GM23338 (cell line): ENCODE measurements around the gene MYH10. TPM values are rescaled to one million over a fixed set of nuclear protein-coding genes. Genes with fewer than 3 reads are reported as not detected.

Experiments used
- ATAC-seq: fragments of 200-7000 bp; cut with Tn5 transposase; 3 replicates; pipeline ENCODE4 v1.9.1; 2020
- DNase-seq: peaks from one replicate; pipeline ENCODE4 v3.0.0-alpha.2; 2015; ENCODE audit warnings: low spot score
- H2AFZ ChIP-seq: fragments of 200-600 bp; sonication (generic); 2 replicates; pipeline ENCODE4 v1.8.0; 2016; ENCODE audit warnings: antibody characterized with exemption, mild to moderate bottlenecking, moderate library complexity
- H3F3A ChIP-seq: fragments of 200-600 bp; sonication (generic); replicated peaks from 2 replicates; pipeline ENCODE4 v1.8.0; 2017; ENCODE audit warnings: antibody characterized with exemption, mixed run types, low read depth
- H3K27ac ChIP-seq: fragments of 200-600 bp; sonication (generic); 2 replicates; pipeline ENCODE4 v1.6.1; 2016; ENCODE audit warnings: low read depth
- H3K27me3 ChIP-seq: fragments of 200-600 bp; sonication (generic); 2 replicates; pipeline ENCODE4 v1.8.0; 2016; ENCODE audit warnings: mild to moderate bottlenecking, mixed run types, moderate library complexity; ENCODE audit not compliant: insufficient read depth
- H3K36me3 ChIP-seq: fragments of 200-600 bp; sonication (generic); 2 replicates; pipeline ENCODE4 v1.8.0; 2016; ENCODE audit warnings: mild to moderate bottlenecking; ENCODE audit not compliant: insufficient read depth
- H3K4me1 ChIP-seq: fragments of 200-600 bp; sonication (generic); 2 replicates; pipeline ENCODE4 v1.8.0; 2016; ENCODE audit warnings: mild to moderate bottlenecking, moderate library complexity; ENCODE audit not compliant: insufficient read depth
- H3K4me2 ChIP-seq: fragments of 200-600 bp; sonication (generic); 2 replicates; pipeline ENCODE4 v1.7.1; 2017; ENCODE audit warnings: mixed run types
- H3K4me3 ChIP-seq: fragments of 200-600 bp; sonication (generic); 2 replicates; pipeline ENCODE4 v1.6.1; 2016; ENCODE audit warnings: mixed run types
- H3K79me2 ChIP-seq: fragments of 200-600 bp; sonication (generic); replicated peaks from 2 replicates; pipeline ENCODE4 v1.8.0; 2017; ENCODE audit warnings: mild to moderate bottlenecking; ENCODE audit not compliant: insufficient read depth
- H3K9me2 ChIP-seq: fragments of 200-600 bp; sonication (generic); 2 replicates; pipeline ENCODE4 v1.8.0; 2017; ENCODE audit not compliant: insufficient read depth
- H4K20me1 ChIP-seq: fragments of 200-600 bp; sonication (generic); replicated peaks from 2 replicates; pipeline ENCODE4 v1.8.0; 2017; ENCODE audit warnings: mild to moderate bottlenecking; ENCODE audit not compliant: insufficient read depth
- H3K27ac Mint-ChIP-seq: 2 replicates; pipeline ENCODE4 v1.8.0; 2020; ENCODE audit warnings: inconsistent platforms, mild to moderate bottlenecking, moderate library complexity, mixed read lengths
- H3K27me3 Mint-ChIP-seq: 3 replicates; pipeline ENCODE4 v1.8.0; 2022; ENCODE audit warnings: low read depth, mild to moderate bottlenecking, moderate library complexity, mixed read lengths, inconsistent platforms; ENCODE audit not compliant: insufficient read depth, poor library complexity
- H3K36me3 Mint-ChIP-seq: 3 replicates; pipeline ENCODE4 v1.8.0; 2021; ENCODE audit warnings: low read depth, mild to moderate bottlenecking, inconsistent platforms, moderate library complexity, mixed read lengths
- H3K4me1 Mint-ChIP-seq: 3 replicates; pipeline ENCODE4 v1.8.0; 2020; ENCODE audit warnings: mild to moderate bottlenecking, inconsistent platforms, mixed read lengths
- H3K4me3 Mint-ChIP-seq: 3 replicates; pipeline ENCODE4 v1.8.0; 2021; ENCODE audit warnings: moderate library complexity, mild to moderate bottlenecking, inconsistent platforms, mixed read lengths
- H3K9me3 Mint-ChIP-seq: 3 replicates; pipeline ENCODE4 v1.8.0; 2020; ENCODE audit warnings: moderate library complexity, mild to moderate bottlenecking, inconsistent platforms, mixed read lengths
- CREB1 ChIP-seq: fragments of 250-450 bp; sonication (Bioruptor Pico); IDR thresholded peaks from 2 replicates; pipeline ENCODE4 v1.5.0; 2020; ENCODE audit warnings: low read depth, mild to moderate bottlenecking, moderate library complexity
- CTCF ChIP-seq, 2 experiments: fragments of 200-600 bp in 1 of 2; sonication (generic) in 1 of 2; conservative IDR thresholded peaks; 2 replicates each; pipeline versions ENCODE4 v1.5.1 to v1.6.1; 2016 to 2017; ENCODE audit warnings: antibody characterized with exemption in 2 of 2, low read depth in 2 of 2, mild to moderate bottlenecking in 2 of 2, moderate library complexity in 1 of 2
- EZH2 ChIP-seq: fragments of 200-600 bp; sonication (generic); IDR thresholded peaks from one replicate; pipeline ENCODE4 v1.8.0; 2017; ENCODE audit warnings: antibody characterized with exemption, mild to moderate bottlenecking, low read depth; ENCODE audit not compliant: unreplicated experiment
- EZH2phosphoT487 ChIP-seq: fragments of 200-600 bp; sonication (generic); IDR thresholded peaks from one replicate; pipeline ENCODE4 v1.8.1; 2018; ENCODE audit warnings: antibody characterized with exemption; ENCODE audit not compliant: unreplicated experiment
- JUNB ChIP-seq: IDR thresholded peaks from one replicate; pipeline ENCODE4 v1.6.1; 2016; ENCODE audit warnings: antibody characterized with exemption; ENCODE audit not compliant: unreplicated experiment
- NANOG ChIP-seq: IDR thresholded peaks from 2 replicates; pipeline ENCODE4 v1.6.1; 2016; ENCODE audit warnings: antibody characterized with exemption, borderline replicate concordance
- POLR2AphosphoS5 ChIP-seq: IDR thresholded peaks from 2 replicates; pipeline ENCODE4 v1.6.1; 2016; ENCODE audit warnings: antibody characterized with exemption, low read depth
- STAT1 ChIP-seq: IDR thresholded peaks from one replicate; pipeline ENCODE4 v1.6.1; 2016; ENCODE audit warnings: antibody characterized with exemption; ENCODE audit not compliant: unreplicated experiment
- ZNF114 ChIP-seq: fragments of 250-450 bp; sonication (Bioruptor Pico); IDR thresholded peaks from 2 replicates; pipeline ENCODE4 v1.5.0; 2020; ENCODE audit warnings: mild to moderate bottlenecking, moderate library complexity
- ZNF331 ChIP-seq: fragments of 250-450 bp; sonication (Bioruptor Pico); IDR thresholded peaks from 2 replicates; pipeline ENCODE4 v1.5.0; 2020; ENCODE audit warnings: low read depth, mild to moderate bottlenecking, moderate library complexity
- polyA plus RNA-seq: library from polyadenylated mRNA; unstranded; fragments of >200 nt; fragmentation: Nextera tagmentation; extraction: Ambion mirVana; gene quantifications from 2 replicates; pipeline ENCODE4 v1.2.1, GENCODE V29; 2016
- total RNA-seq: library from RNA; depleted of rRNA; stranded (reverse); fragments of >200 nt; shearing (Covaris generic); gene quantifications from 2 replicates; pipeline ENCODE4 v1.2.3, GENCODE V29; 2014
- TF ChIP-seq, protein P1 (sequence below): IDR thresholded peaks from 2 replicates; pipeline ENCODE4 v1.6.1; 2016; ENCODE audit warnings: antibody characterized with exemption
- TF ChIP-seq, protein P2 (sequence below): IDR thresholded peaks from one replicate; pipeline ENCODE4 v1.6.1; 2018; ENCODE audit warnings: antibody characterized with exemption; ENCODE audit not compliant: unreplicated experiment

MYH10 gene
- total and polyA plus RNA-seq, 2 experiments from 2014 or later = 89.5 to 230 TPM

- no peaks in the 10 kb centered on the region for H3K4me1 Mint-ChIP-seq
- ATAC-seq (no peak), DNase-seq (no peak)
- peaks cover 55% of the 10 kb centered on the region for H3K36me3 Mint-ChIP-seq
- Histone ChIP-seq H3K4me3 (no peak overlapping the region), H3K27ac (no peak overlapping the region), H3K4me1 (no peaks in the 10 kb centered on the region), H4K20me1 (peaks cover 28% of the 10 kb centered on the region), H3F3A (no peaks in the 10 kb centered on the region), H2AFZ (no peak overlapping the region), H3K36me3 (peaks cover 52% of the 10 kb centered on the region), H3K4me2 (no peak overlapping the region), H3K79me2 (0 out of 2 replicates have a peak, but pooled peaks cover 2% of the 10 kb centered on the region), H3K9me2 (no peaks in the 10 kb centered on the region), H3K27me3 (no peaks in the 10 kb centered on the region)
- H3K27ac Mint-ChIP-seq = no peak overlapping the region
- no peak overlapping the region for H3K4me3 Mint-ChIP-seq
- TF ChIP-seq ZNF114 (CRISPR knock-in tag) (no peak), CTCF (conservative IDR thresholded peaks at IDR 0.05; ENCODE audit: low read depth in 2 of 2) (no peak), CREB1 (no peak), NANOG (no peak), ZNF331 (CRISPR knock-in tag) (no peak), EZH2phosphoT487 (no peak), POLR2AphosphoS5 (no peak), EZH2 (no peak), STAT1 (no peak), JUNB (no peak)
- TF ChIP-seq, protein P1, sequence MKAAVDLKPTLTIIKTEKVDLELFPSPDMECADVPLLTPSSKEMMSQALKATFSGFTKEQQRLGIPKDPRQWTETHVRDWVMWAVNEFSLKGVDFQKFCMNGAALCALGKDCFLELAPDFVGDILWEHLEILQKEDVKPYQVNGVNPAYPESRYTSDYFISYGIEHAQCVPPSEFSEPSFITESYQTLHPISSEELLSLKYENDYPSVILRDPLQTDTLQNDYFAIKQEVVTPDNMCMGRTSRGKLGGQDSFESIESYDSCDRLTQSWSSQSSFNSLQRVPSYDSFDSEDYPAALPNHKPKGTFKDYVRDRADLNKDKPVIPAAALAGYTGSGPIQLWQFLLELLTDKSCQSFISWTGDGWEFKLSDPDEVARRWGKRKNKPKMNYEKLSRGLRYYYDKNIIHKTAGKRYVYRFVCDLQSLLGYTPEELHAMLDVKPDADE = no peak
- TF ChIP-seq, protein P2, sequence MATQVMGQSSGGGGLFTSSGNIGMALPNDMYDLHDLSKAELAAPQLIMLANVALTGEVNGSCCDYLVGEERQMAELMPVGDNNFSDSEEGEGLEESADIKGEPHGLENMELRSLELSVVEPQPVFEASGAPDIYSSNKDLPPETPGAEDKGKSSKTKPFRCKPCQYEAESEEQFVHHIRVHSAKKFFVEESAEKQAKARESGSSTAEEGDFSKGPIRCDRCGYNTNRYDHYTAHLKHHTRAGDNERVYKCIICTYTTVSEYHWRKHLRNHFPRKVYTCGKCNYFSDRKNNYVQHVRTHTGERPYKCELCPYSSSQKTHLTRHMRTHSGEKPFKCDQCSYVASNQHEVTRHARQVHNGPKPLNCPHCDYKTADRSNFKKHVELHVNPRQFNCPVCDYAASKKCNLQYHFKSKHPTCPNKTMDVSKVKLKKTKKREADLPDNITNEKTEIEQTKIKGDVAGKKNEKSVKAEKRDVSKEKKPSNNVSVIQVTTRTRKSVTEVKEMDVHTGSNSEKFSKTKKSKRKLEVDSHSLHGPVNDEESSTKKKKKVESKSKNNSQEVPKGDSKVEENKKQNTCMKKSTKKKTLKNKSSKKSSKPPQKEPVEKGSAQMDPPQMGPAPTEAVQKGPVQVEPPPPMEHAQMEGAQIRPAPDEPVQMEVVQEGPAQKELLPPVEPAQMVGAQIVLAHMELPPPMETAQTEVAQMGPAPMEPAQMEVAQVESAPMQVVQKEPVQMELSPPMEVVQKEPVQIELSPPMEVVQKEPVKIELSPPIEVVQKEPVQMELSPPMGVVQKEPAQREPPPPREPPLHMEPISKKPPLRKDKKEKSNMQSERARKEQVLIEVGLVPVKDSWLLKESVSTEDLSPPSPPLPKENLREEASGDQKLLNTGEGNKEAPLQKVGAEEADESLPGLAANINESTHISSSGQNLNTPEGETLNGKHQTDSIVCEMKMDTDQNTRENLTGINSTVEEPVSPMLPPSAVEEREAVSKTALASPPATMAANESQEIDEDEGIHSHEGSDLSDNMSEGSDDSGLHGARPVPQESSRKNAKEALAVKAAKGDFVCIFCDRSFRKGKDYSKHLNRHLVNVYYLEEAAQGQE = no peak
- H3K27me3 Mint-ChIP-seq = peaks cover 5% of the 10 kb centered on the region
- no peaks in the 10 kb centered on the region for H3K9me3 Mint-ChIP-seq
These were observed 109.5 kb downstream of the MYH10 start for GRCh38 chr17:8520981-8521380.
